Measurements from ENCODE around the gene GRHPR.

DNA sequence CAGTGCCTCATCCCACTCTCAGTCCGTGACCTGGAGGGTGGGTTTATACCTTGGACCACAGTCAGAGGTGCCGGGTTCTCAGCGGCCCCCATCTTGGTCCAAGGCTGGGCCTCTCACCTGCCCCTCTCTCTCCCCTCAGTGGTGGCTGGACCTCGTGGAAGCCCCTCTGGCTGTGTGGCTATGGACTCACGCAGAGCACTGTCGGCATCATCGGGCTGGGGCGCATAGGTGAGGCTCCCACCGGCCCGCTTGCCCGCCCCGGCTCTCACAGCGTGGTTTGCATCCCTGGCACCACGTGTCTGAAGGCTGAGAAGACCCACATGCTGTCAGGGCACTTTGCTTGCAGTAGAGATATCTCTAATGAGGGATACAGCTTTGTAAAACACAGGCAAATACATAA is 5.8 kb downstream of the GRHPR start:
- TF ChIP-seq ZNF70 (CRISPR knock-in tag; IDR thresholded peaks at IDR 0.05) (no peak), RARB (CRISPR knock-in tag; IDR thresholded peaks at IDR 0.05) (no peak), ARNTL (CRISPR knock-in tag; IDR thresholded peaks at IDR 0.05; ENCODE audit: borderline replicate concordance, low read depth) (no peak)
